Measurements from ENCODE around the gene PICALM. TPM values are rescaled to one million over a fixed set of nuclear protein-coding genes. Genes with fewer than 3 reads are reported as not detected.

Gene PICALM
- total and polyA plus RNA-seq, 9 of the 15 experiments (the other 6 are each of a cell fraction or from before 2014, with no cell fraction given) = 41.3 to 990 (median 309) TPM

DNA sequence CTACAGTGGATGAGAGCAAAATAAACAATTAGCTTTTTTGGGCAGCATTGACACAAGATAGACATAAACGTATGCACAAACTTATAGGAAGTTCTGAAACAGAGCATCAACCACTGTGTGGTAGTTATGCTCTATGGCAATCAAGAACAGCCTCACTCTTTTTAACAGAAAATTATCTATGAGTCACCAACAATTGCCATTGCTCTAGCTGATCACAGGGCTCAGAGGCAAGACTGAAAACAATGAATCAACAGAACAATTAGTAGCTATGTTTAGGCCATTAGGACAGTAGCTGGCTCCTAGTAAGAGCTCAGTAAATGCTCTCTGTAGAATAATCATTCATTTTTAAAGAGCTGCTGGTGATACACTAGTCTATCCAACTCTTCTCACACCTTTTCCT, 34.9 kb upstream of the PICALM start (continued):
- TF ChIP-seq, protein P1, sequence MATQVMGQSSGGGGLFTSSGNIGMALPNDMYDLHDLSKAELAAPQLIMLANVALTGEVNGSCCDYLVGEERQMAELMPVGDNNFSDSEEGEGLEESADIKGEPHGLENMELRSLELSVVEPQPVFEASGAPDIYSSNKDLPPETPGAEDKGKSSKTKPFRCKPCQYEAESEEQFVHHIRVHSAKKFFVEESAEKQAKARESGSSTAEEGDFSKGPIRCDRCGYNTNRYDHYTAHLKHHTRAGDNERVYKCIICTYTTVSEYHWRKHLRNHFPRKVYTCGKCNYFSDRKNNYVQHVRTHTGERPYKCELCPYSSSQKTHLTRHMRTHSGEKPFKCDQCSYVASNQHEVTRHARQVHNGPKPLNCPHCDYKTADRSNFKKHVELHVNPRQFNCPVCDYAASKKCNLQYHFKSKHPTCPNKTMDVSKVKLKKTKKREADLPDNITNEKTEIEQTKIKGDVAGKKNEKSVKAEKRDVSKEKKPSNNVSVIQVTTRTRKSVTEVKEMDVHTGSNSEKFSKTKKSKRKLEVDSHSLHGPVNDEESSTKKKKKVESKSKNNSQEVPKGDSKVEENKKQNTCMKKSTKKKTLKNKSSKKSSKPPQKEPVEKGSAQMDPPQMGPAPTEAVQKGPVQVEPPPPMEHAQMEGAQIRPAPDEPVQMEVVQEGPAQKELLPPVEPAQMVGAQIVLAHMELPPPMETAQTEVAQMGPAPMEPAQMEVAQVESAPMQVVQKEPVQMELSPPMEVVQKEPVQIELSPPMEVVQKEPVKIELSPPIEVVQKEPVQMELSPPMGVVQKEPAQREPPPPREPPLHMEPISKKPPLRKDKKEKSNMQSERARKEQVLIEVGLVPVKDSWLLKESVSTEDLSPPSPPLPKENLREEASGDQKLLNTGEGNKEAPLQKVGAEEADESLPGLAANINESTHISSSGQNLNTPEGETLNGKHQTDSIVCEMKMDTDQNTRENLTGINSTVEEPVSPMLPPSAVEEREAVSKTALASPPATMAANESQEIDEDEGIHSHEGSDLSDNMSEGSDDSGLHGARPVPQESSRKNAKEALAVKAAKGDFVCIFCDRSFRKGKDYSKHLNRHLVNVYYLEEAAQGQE (IDR thresholded peaks at IDR 0.05; ENCODE audit: borderline replicate concordance) = peak; percentile 23; the same call in 1 of the 2 replicates
- TF ChIP-seq, protein P1 (CRISPR knock-in tag; IDR thresholded peaks at IDR 0.05; ENCODE audit: low read depth) = no peak
- TF ChIP-seq, protein P2, sequence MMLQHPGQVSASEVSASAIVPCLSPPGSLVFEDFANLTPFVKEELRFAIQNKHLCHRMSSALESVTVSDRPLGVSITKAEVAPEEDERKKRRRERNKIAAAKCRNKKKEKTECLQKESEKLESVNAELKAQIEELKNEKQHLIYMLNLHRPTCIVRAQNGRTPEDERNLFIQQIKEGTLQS (IDR thresholded peaks at IDR 0.05) = peak; percentile 74
- TF ChIP-seq, protein P2 (CRISPR knock-in tag; conservative IDR thresholded peaks at IDR 0.05) = no peak

Data from K562 (cell line).